GM12891 (cell line): Measurements from ENCODE around the gene WFDC13.

Source experiments
- PAX5 ChIP-seq: IDR thresholded peaks from 2 replicates; pipeline ENCODE4 v1.6.1; 2011; ENCODE audit warnings: low read length, moderate library complexity, mild to moderate bottlenecking; ENCODE audit not compliant: insufficient read depth, severe bottlenecking
- POLR2A ChIP-seq: IDR thresholded peaks from 2 replicates; pipeline ENCODE4 v1.6.1; 2011; ENCODE audit warnings: low read depth, low read length, control low read depth
- POLR2AphosphoS5 ChIP-seq: IDR thresholded peaks from 2 replicates; pipeline ENCODE4 v1.6.1; 2011; ENCODE audit warnings: low read depth, low read length, control low read depth
- POU2F2 ChIP-seq: IDR thresholded peaks from 2 replicates; pipeline ENCODE4 v1.6.1; 2011; ENCODE audit warnings: low read depth, mild to moderate bottlenecking, control low read depth, low read length, moderate library complexity
- SPI1 ChIP-seq: IDR thresholded peaks from 2 replicates; pipeline ENCODE4 v1.6.1; 2011; ENCODE audit warnings: low read depth, low read length, control low read depth
- TAF1 ChIP-seq: IDR thresholded peaks from 2 replicates; pipeline ENCODE4 v1.6.1; 2011; ENCODE audit warnings: low read depth, low read length, control low read depth

DNA sequence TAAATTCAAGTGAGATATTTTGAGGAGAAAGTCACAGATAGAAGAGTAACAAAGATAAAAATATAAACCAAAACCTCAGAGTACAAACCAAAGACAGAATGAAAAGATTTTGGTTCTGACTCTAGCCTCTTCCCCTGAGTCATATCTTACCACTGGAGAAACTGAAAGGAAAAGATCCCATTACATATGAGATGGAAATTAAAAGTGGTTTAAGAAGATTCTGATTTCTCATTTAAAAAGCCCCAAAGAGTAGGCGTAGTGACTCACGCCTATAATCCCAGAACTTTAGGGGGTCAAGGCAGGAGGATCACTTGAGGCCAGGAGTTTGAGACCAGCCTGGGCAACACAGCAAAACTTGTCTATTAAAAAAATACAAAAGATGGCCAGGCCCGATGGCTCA, 50.9 kb downstream of the WFDC13 start:
- no peak for TF ChIP-seq POLR2A
- no peak for TF ChIP-seq POLR2AphosphoS5
- TF ChIP-seq POU2F2, result no peak
- no peak for TF ChIP-seq TAF1
- no peak for TF ChIP-seq PAX5
- no peak for TF ChIP-seq SPI1
